Measurements from ENCODE around the gene ABCC10. TPM values are rescaled to one million over a fixed set of nuclear protein-coding genes. Genes with fewer than 3 reads are reported as not detected.
"Not testable (repeated sequence)": the region's sequence is repeated elsewhere in the genome, so short reads cannot be mapped to it uniquely, and the experiment has no call there.

Gene ABCC10
- total and polyA plus RNA-seq, 5 donors: 11.0 to 16.0 (median 12.7) TPM

DNA sequence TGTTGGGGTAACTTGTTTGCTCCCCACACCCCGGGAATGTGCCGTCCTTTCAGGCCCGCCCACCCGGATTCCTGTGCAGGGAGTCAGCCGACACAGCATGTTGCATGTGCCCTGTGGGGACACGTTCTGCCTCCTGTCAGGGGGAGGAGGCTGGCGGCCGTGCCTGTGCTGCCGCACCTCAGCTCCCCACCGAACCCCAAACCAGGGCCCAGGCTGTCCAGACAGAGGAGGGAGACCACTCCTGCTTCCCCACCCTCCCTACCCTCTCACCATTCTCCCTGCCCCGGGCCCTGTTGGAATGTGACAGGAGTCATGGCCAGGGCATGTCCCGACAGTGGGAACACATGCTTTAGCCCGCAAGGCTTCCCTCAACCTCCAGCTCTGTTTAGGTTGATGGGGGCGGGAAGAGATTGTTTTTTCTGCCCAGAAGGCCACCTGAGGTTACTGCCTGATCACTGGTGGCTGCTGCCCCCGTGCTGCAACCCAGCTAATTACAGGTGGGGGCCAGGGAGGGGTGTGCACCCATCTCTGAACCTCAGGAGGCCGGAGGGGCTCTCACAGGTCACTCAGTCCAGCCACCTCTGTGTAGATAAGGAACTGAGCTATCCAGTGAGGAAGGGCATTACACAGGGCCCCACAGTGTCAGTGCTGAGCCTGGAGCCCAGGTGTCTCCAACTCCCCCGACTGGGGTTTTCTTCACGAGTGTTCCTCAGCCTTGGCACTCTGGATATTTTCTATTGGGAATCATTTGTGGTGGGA lies 69.2 kb downstream of the ABCC10 start:
- H3K27ac ChIP-seq (ENCODE audit: low read length): no peak overlapping the region
- intact Hi-C loops (cut with DNase I): loop anchor here in 1 of 4 donors (5.0 kb wide), 1 partner anchor 44 kb away; no protein-coding TSS in a partner anchor
- H3K27me3 ChIP-seq (ENCODE audit: control insufficient read depth, insufficient read depth): no peaks in the 10 kb centered on the region
- DNase-seq (peak in 2 of 3 donors; percentile 71 to 73), ATAC-seq (peak in 1 of 2 donors; percentile 7)
- H3K4me3 ChIP-seq (ENCODE audit: low read length): no peak overlapping the region
- peaks cover 20% of the 10 kb centered on the region for H3K4me1 ChIP-seq (ENCODE audit: control insufficient read depth, insufficient read depth, low read length)
- no peaks in the 10 kb centered on the region for H3K9me3 ChIP-seq (ENCODE audit: control insufficient read depth, low read length)
- WGBS: 49% methylated on average over 18 of the region's 18 CpGs

DNA sequence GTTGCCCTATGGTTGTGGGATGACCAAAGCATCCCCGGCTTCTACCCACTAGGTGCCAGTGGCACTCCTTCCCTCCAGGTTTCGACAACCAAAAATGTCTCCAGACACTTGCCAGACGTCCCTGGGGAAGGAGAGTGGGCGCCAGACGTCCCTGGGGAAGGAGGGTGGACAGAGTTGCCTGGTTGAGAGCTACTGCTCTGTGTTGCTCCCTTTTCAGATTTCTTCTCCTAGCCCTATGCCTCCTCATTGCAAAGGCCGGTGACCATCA lies 69.7 kb downstream of the ABCC10 start:
- H3K4me3 ChIP-seq (ENCODE audit: low read length): no peak overlapping the region
- ATAC-seq: no peak
- WGBS: 79% methylated on average over 6 of the region's 6 CpGs
- H3K27me3 ChIP-seq (ENCODE audit: control insufficient read depth, insufficient read depth): no peaks in the 10 kb centered on the region
- H3K4me1 ChIP-seq (ENCODE audit: control insufficient read depth, insufficient read depth, low read length): peaks cover 16% of the 10 kb centered on the region
- no peak for DNase-seq
- intact Hi-C loops (cut with DNase I): loop anchor here in 1 of 4 donors (5.0 kb wide), 1 partner anchor 45 kb away; no protein-coding TSS in a partner anchor
- H3K9me3 ChIP-seq (ENCODE audit: control insufficient read depth, low read length): no peaks in the 10 kb centered on the region
- H3K27ac ChIP-seq (ENCODE audit: low read length): no peak overlapping the region

DNA sequence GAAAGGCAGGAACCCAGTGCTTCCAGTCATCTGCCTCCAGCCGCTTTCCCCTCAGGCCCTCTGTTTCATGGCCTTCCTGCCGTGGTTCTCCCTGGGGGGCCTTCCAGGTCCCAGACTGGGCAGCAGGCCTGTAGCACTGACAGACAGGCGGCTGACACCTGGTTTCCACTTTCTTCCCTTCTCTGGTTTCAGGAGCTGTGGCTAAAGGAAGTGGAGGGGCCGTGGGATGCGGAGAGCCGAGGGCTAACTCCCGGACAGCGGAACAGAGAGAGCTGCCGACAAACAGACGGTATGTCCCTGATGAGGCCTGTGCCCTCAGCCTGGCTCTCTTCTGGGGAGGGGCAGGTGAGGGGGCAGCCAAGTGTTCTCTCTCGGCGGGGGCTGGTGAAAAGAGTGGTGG lies 70.3 kb downstream of the ABCC10 start:
- no peak overlapping the region for H3K4me3 ChIP-seq (ENCODE audit: low read length)
- H3K27ac ChIP-seq (ENCODE audit: low read length): no peak overlapping the region
- no peak for DNase-seq
- peaks cover 11% of the 10 kb centered on the region for H3K4me1 ChIP-seq (ENCODE audit: control insufficient read depth, insufficient read depth, low read length)
- no peaks in the 10 kb centered on the region for H3K9me3 ChIP-seq (ENCODE audit: control insufficient read depth, low read length)
- no peaks in the 10 kb centered on the region for H3K27me3 ChIP-seq (ENCODE audit: control insufficient read depth, insufficient read depth)
- ATAC-seq: no peak
- intact Hi-C loops (cut with DNase I): loop anchor here in 1 of 4 donors (5.0 kb wide), 1 partner anchor 45 kb away; no protein-coding TSS in a partner anchor
- whole genome bisulfite sequencing: 81% methylated on average over 12 of the region's 12 CpGs

DNA sequence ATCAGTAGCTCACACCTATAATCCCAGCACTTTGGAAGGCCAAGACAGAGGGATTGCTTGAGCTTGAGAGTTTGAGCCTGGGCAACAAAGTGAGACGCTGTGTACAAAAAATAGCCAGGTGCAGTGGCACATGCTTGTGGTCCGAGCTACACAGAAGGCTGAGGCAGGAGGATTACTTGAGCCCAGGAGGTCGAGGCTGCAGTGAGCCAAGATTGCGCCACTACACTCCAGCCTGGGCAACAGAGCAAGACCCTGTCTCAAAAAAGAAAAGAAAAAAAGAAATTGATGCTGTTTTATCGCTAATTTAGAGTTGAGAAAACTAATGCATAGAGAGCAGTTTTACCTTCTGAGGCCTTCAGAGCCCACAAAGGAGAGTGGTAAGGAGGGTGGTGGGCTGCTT lies 71.0 kb downstream of the ABCC10 start:
- H3K9me3 ChIP-seq (ENCODE audit: control insufficient read depth, low read length); H3K27ac ChIP-seq (ENCODE audit: low read length); ATAC-seq; H3K4me3 ChIP-seq (ENCODE audit: low read length); H3K27me3 ChIP-seq (ENCODE audit: control insufficient read depth, insufficient read depth); DNase-seq: not testable (repeated sequence)
- intact Hi-C loops (cut with DNase I): loop anchor here in 1 of 4 donors (5.0 kb wide), 1 partner anchor 46 kb away; no protein-coding TSS in a partner anchor
- peaks cover 11% of the 10 kb centered on the region for H3K4me1 ChIP-seq (ENCODE audit: control insufficient read depth, insufficient read depth, low read length)
- WGBS: 94% methylated on average over 5 of the region's 5 CpGs

DNA sequence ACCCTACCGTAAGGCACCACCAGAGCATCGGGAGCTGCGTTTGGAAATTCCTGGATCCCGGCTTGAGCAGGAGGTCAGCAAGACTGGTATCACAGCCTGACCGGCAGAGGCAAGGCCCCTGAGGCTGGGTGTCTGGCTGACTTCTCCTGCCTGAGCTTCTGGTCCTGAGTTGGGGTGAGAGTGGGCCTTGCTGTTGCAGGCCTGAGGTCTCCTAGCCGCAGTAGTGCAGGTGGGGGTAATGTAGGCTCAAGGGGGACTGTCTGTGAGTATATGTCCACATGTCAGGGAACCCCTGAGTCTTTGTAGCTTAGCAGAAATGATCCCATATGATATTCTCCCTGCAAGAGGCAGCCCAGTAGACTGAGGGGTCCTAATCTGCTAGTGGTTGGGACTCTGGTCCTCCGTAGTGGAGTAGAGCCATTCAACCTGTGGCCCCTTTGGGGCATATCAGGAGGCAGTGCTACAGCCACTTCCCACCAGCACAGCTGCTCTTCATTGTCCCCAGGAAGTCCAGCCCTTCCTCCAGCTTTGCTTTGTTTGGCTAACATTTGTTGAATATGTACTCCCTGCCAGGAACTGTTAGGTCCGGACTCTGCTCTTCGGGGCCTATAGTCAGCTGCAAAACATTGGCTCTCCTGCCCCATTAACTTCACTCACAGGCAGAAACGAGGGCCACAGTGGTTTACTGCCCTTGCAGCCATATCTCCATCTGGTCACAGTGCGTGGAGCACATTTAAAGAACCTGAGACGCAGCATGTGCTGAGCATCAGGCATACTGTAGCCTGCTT lies 71.9 kb downstream of the ABCC10 start:
- DNase-seq (peak in 2 of 3 donors; percentile 53 to 55), ATAC-seq (peak; percentile 71 to 85)
- Histone ChIP-seq H3K4me1 (ENCODE audit: control insufficient read depth, insufficient read depth, low read length) (peaks cover 11% of the 10 kb centered on the region), H3K4me3 (ENCODE audit: low read length) (no peak overlapping the region), H3K9me3 (ENCODE audit: control insufficient read depth, low read length) (no peaks in the 10 kb centered on the region), H3K27ac (ENCODE audit: low read length) (peak overlapping the region; percentile 21), H3K27me3 (ENCODE audit: control insufficient read depth, insufficient read depth) (no peaks in the 10 kb centered on the region)
- WGBS: 67% methylated on average over 12 of the region's 12 CpGs
- intact Hi-C loops (cut with DNase I): loop anchor here in 1 of 4 donors (5.0 kb wide), 1 partner anchor 47 kb away; no protein-coding TSS in a partner anchor

Small RNA genes lying within 50 kb of the gene (microRNA-seq; reads per million reads assigned to microRNA genes)
- gene MIR6780B: 0 reads per million in 2 donors

Other genes starting within 250 kb of the ABCC10 start
- 10 to 100 TPM; 14.6 to 18.7 (median 16.3) TPM for gene CUL9, start 245.3 kb upstream of the ABCC10 start, total RNA-seq
- 15.7 TPM for gene CUL9, start 245.3 kb upstream of the ABCC10 start, polyA plus RNA-seq
- 10 to 100 TPM; 25.7 to 43.2 (median 33.8) TPM for gene DNPH1, start 198.1 kb upstream of the ABCC10 start, total RNA-seq
- gene DNPH1, start 198.1 kb upstream of the ABCC10 start, polyA plus RNA-seq: 60.4 TPM
- under 1 TPM; 0.33 to 0.69 (median 0.58) TPM for gene TTBK1, start 184.1 kb upstream of the ABCC10 start, total RNA-seq
- 0.29 TPM for gene TTBK1, start 184.1 kb upstream of the ABCC10 start, polyA plus RNA-seq
- gene SLC22A7, start 129.3 kb upstream of the ABCC10 start, total RNA-seq: not detected
- gene SLC22A7, start 129.3 kb upstream of the ABCC10 start, polyA plus RNA-seq: not detected
- 1 to 10 TPM; 1.5 to 3.4 (median 2.7) TPM for gene CRIP3, start 118.7 kb upstream of the ABCC10 start, total RNA-seq
- 2.6 TPM for gene CRIP3, start 118.7 kb upstream of the ABCC10 start, polyA plus RNA-seq
- gene ZNF318, start 57.9 kb upstream of the ABCC10 start, total RNA-seq: 10 to 100 TPM in 3 of 4 donors, 1 to 10 TPM in 1; 9.2 to 14.0 (median 11.4) TPM
- 4.6 TPM for gene ZNF318, start 57.9 kb upstream of the ABCC10 start, polyA plus RNA-seq
- under 1 TPM in 3 of 4 donors, not detected in 1; 0.42 to 0.49 (median 0.47) TPM for gene DLK2, start 28.0 kb downstream of the ABCC10 start, total RNA-seq
- 1.1 TPM for gene DLK2, start 28.0 kb downstream of the ABCC10 start, polyA plus RNA-seq
- 10 to 100 TPM; 17.2 to 23.9 (median 20.1) TPM for gene TJAP1, start 50.0 kb downstream of the ABCC10 start, total RNA-seq
- 15.5 TPM for gene TJAP1, start 50.0 kb downstream of the ABCC10 start, polyA plus RNA-seq
- gene LRRC73, start 82.8 kb downstream of the ABCC10 start, total RNA-seq: 1 to 10 TPM in 3 of 4 donors, under 1 TPM in 1; 0.82 to 2.5 (median 1.7) TPM
- 1.1 TPM for gene LRRC73, start 82.8 kb downstream of the ABCC10 start, polyA plus RNA-seq
- gene YIPF3, start 89.4 kb downstream of the ABCC10 start, total RNA-seq: 10 to 100 TPM; 70.3 to 84.1 (median 71.9) TPM
- gene YIPF3, start 89.4 kb downstream of the ABCC10 start, polyA plus RNA-seq: 95.0 TPM
- 10 to 100 TPM; 14.1 to 24.8 (median 15.6) TPM for gene POLR1C, start 89.5 kb downstream of the ABCC10 start, total RNA-seq
- gene POLR1C, start 89.5 kb downstream of the ABCC10 start, polyA plus RNA-seq: 13.9 TPM
- 10 to 100 TPM; 10.4 to 18.5 (median 14.7) TPM for gene XPO5, start 148.5 kb downstream of the ABCC10 start, total RNA-seq
- gene XPO5, start 148.5 kb downstream of the ABCC10 start, polyA plus RNA-seq: 4.9 TPM
- gene POLH, start 148.6 kb downstream of the ABCC10 start, total RNA-seq: 1 to 10 TPM; 5.6 to 9.4 (median 8.5) TPM
- gene POLH, start 148.6 kb downstream of the ABCC10 start, polyA plus RNA-seq: 3.1 TPM
- gene GTPBP2, start 201.7 kb downstream of the ABCC10 start, total RNA-seq: 10 to 100 TPM; 21.8 to 30.7 (median 28.5) TPM
- 24.6 TPM for gene GTPBP2, start 201.7 kb downstream of the ABCC10 start, polyA plus RNA-seq
- gene MAD2L1BP, start 208.3 kb downstream of the ABCC10 start, total RNA-seq: 10 to 100 TPM; 24.4 to 25.6 (median 25.0) TPM
- 21.6 TPM for gene MAD2L1BP, start 208.3 kb downstream of the ABCC10 start, polyA plus RNA-seq
- gene RSPH9, start 217.5 kb downstream of the ABCC10 start, total RNA-seq: under 1 TPM in 3 of 4 donors, not detected in 1; 0.11 to 0.18 (median 0.14) TPM
- 0.29 TPM for gene RSPH9, start 217.5 kb downstream of the ABCC10 start, polyA plus RNA-seq